GM12892 (cell line): ENCODE results near the gene KLF1.

Experiments
- POLR2A ChIP-seq: IDR thresholded peaks from 2 replicates; pipeline ENCODE4 v1.6.1; 2011; ENCODE audit warnings: low read depth, low read length, control low read depth
- POLR2AphosphoS5 ChIP-seq: IDR thresholded peaks from 2 replicates; pipeline ENCODE4 v1.6.1; 2011; ENCODE audit warnings: low read depth, low read length, control low read depth
- TAF1 ChIP-seq: IDR thresholded peaks from 2 replicates; pipeline ENCODE4 v1.6.1; 2011; ENCODE audit warnings: low read depth, mild to moderate bottlenecking, control low read depth, low read length, borderline replicate concordance

DNA sequence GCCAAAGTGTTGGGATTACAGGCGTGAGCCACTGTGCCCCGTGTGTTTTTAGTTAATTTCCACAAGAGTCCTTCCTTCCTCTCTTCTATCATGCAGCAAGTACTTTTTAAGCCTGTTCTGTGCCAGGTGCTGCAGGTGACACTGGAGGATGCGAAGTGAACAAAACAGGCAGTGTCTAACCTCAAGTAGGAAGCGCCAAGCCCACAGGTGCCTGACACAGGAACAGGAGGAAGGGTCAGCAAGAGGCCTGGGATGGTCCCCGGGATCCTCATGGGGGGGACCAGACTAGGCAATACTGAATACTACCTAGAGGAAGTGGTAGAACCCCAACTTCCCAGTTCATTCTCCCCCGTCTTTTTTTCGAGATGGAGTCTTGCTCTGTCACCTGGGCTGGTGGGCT lies 49.6 kb upstream of the KLF1 start:
- TF ChIP-seq POLR2A, result no peak
- no peak for TF ChIP-seq TAF1
- TF ChIP-seq POLR2AphosphoS5, result no peak
